Transverse colon (tissue), 4 donors: Measurements from ENCODE around the gene HDAC2. TPM values are rescaled to one million over a fixed set of nuclear protein-coding genes. Genes with fewer than 3 reads are reported as not detected.

Experiments
- DNase-seq: peaks from one replicate; pipeline ENCODE4 v3.0.0-alpha.2; 2019
- H3K27ac ChIP-seq, 4 donors: fragments of 200-600 bp; sonication (generic); 2 replicates each; pipeline ENCODE4 v1.5.1; 2016 to 2018; ENCODE audit warnings: inconsistent platforms in 4 of 4
- H3K27me3 ChIP-seq: fragments of 200-600 bp; sonication (generic); 2 replicates; pipeline ENCODE4 v1.5.1; 2017; ENCODE audit warnings: inconsistent platforms
- H3K36me3 ChIP-seq, 4 donors: fragments of 200-600 bp; sonication (generic); 2 replicates each; pipeline ENCODE4 v1.5.1; 2017 to 2019; ENCODE audit warnings: inconsistent platforms in 4 of 4
- H3K4me1 ChIP-seq, 4 donors: fragments of 200-600 bp; sonication (generic); 2 replicates each; pipeline ENCODE4 v1.5.1; 2017 to 2020; ENCODE audit warnings: inconsistent platforms in 4 of 4
- H3K4me3 ChIP-seq, 4 donors: fragments of 200-600 bp; sonication (generic); 1 replicate in 1 of 4; 2 replicates in 3 of 4; pipeline versions ENCODE4 v1.5.1 to v1.6.1; 2017 to 2019; ENCODE audit warnings: inconsistent platforms in 4 of 4
- H3K9me3 ChIP-seq, 2 donors: fragments of 200-600 bp; sonication (generic); 2 replicates each; pipeline ENCODE4 v1.5.1; 2017 to 2019; ENCODE audit warnings: inconsistent platforms in 2 of 2
- EP300 ChIP-seq: sonication (generic); formaldehyde crosslinking; IDR thresholded peaks from one replicate; pipeline ENCODE4 v1.6.1; 2017; ENCODE audit warnings: antibody characterized with exemption, low read depth
- POLR2A ChIP-seq: fragments of 450-650 bp; IDR thresholded peaks from one replicate; pipeline ENCODE4 v1.6.1; 2016; ENCODE audit warnings: antibody characterized with exemption, mild to moderate bottlenecking, moderate library complexity
- POLR2AphosphoS5 ChIP-seq, 3 donors: sonication (generic); formaldehyde crosslinking; IDR thresholded peaks; one replicate each; pipeline ENCODE4 v1.6.1; 2016; ENCODE audit warnings: antibody characterized with exemption in 3 of 3
- WGBS, 2 donors: methylation state at CpG; one replicate each; pipeline ENCODE4 v1.1.5; 2018; ENCODE audit warnings: low coverage in 1 of 2; 5-methylcytosine and 5-hydroxymethylcytosine counted together
- in situ Hi-C, 4 donors: fragments of 200-750 bp; cut with MboI; loops; one replicate each; pipeline versions ENCODE4 v1.15.0 to v1.15.1; 2017; ENCODE audit warnings: low sequenced_read_pairs in 3 of 4, low pct_ligation_motif_present in 1 of 4, low pct_unique_long_range_greater_than_20kb in 1 of 4
- intact Hi-C: fragments of 100-400 bp; cut with DNase I; formaldehyde crosslinking; loops from one replicate; pipeline ENCODE4 v1.15.1; 2023; ENCODE audit warnings: low total_unique reads
- total RNA-seq, 4 donors: library from RNA; depleted of rRNA; stranded (reverse); fragments of >200 nt; gene quantifications; one replicate each; pipeline ENCODE4 v1.1.0, GENCODE V29; 2016
- TF ChIP-seq, protein P1 (sequence below), 5 experiments: fragments of 200-600 bp in 3 of 5; fragments of 450-650 bp in 2 of 5; sonication (generic) in 3 of 5; IDR thresholded peaks; 1 replicate in 2 of 5; 2 replicates in 3 of 5; pipeline ENCODE4 v1.5.1; 2016 to 2017; ENCODE audit warnings: antibody characterized with exemption in 5 of 5, inconsistent platforms in 3 of 5, mild to moderate bottlenecking in 2 of 5, moderate library complexity in 1 of 5

Gene HDAC2
- total RNA-seq, 4 donors from 2014 or later, result 26.6 to 60.8 (median 38.0) TPM

DNA sequence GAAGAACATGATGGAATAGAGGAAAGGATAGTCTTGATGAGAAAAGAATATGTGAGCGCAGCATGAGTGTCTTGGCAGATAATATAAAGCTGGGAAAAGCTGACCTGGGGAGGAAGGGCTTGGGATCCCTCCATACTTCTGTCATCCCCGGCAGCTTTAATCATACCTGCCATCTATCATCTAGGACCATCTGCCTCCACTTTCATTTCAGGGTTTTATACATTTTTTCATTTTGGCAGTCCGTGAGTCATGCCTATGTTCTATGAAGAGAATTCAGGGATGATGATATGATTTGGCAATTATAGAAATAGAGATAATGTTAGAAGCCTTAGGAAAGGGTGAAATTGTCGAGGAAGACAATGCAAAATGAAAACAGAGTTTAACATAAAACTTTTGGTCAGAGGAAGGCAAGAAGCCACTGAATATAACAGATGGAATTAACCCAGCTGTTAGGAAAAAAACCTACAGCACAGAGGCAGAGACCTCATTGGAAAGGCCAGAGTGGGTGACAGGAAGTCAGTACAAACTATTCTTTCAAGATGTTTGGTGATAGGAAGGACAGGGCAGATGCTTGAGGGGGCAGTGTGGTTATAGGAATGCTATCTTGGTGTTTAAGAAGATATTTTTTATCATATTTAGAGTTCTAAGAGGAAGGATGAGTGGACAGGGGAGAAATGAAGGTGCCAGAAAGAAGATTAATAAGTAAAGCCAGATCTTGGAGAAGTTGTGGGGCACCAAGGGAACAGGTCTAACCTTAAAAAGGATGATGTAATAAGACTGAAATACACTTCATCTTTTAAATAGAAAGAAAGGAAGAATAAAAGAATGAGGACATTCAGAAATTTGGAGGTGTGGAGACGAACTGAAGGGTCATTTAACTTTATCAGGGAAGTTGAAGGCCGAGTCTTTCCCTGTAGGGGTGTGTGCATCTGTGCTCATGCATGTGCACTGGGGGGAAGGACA, 76.0 kb downstream of the HDAC2 start:
- WGBS, 2 donors, result 59 to 69% methylated on average over 6 of the region's 6 CpGs
- DNase-seq, result no peak

DNA sequence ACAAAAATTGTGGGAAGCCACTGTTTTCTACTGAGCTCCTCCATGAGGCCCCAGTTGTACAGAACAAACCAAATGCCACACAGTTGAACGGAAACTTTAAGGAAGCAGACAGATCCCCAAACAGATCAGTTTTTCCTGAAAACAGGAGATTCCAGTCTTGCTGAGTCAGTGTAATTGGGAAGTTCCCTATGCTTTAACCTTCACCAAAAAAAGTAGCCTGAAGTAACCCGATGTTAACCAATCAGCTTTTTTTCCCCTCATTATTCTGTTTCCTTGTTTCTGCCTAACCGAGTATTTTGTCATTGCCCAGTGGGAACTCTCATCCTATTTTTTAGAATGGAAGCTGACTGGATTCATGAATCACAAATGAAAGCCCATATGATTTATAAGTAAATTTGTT, 77.1 kb downstream of the HDAC2 start:
- DNase-seq, result no peak
- Histone ChIP-seq H3K4me3 (no peak overlapping the region), H3K4me1 (no peaks in the 10 kb centered on the region), H3K36me3 (no peaks in the 10 kb centered on the region), H3K27ac (no peak overlapping the region), H3K27me3 (no peaks in the 10 kb centered on the region), H3K9me3 (peaks cover 0 to 6% of the 10 kb centered on the region in 2 donors)
- WGBS, 2 donors, result 78 to 85% methylated on average over 3 of the region's 3 CpGs
- TF ChIP-seq EP300 (no peak), POLR2A (no peak), POLR2AphosphoS5 (IDR thresholded peaks at IDR 0.05) (no peak)
- intact Hi-C loops (no loop called here), in situ Hi-C loops (loop anchor here in 1 of 4 donors (25.0 kb wide), 1 partner anchor 582 kb away; no protein-coding TSS in a partner anchor)

More for the DNA sequence above, 76.0 kb downstream of the HDAC2 start:
- TF ChIP-seq POLR2A, result no peak
- TF ChIP-seq EP300, result no peak
- TF ChIP-seq, protein P1, sequence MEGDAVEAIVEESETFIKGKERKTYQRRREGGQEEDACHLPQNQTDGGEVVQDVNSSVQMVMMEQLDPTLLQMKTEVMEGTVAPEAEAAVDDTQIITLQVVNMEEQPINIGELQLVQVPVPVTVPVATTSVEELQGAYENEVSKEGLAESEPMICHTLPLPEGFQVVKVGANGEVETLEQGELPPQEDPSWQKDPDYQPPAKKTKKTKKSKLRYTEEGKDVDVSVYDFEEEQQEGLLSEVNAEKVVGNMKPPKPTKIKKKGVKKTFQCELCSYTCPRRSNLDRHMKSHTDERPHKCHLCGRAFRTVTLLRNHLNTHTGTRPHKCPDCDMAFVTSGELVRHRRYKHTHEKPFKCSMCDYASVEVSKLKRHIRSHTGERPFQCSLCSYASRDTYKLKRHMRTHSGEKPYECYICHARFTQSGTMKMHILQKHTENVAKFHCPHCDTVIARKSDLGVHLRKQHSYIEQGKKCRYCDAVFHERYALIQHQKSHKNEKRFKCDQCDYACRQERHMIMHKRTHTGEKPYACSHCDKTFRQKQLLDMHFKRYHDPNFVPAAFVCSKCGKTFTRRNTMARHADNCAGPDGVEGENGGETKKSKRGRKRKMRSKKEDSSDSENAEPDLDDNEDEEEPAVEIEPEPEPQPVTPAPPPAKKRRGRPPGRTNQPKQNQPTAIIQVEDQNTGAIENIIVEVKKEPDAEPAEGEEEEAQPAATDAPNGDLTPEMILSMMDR (IDR thresholded peaks at IDR 0.05), result no peak
- TF ChIP-seq POLR2AphosphoS5 (IDR thresholded peaks at IDR 0.05), result no peak
- intact Hi-C loops, result no loop called here
- peaks cover 0 to 6% of the 10 kb centered on the region in 2 donors for H3K9me3 ChIP-seq
- H3K27ac ChIP-seq, result no peak overlapping the region
- H3K27me3 ChIP-seq, result no peaks in the 10 kb centered on the region
- H3K4me1 ChIP-seq, result no peaks in the 10 kb centered on the region
- no peak overlapping the region for H3K4me3 ChIP-seq
- in situ Hi-C loops, result loop anchor here in 1 of 4 donors (25.0 kb wide), 1 partner anchor 583 kb away; no protein-coding TSS in a partner anchor
- no peaks in the 10 kb centered on the region for H3K36me3 ChIP-seq

DNA sequence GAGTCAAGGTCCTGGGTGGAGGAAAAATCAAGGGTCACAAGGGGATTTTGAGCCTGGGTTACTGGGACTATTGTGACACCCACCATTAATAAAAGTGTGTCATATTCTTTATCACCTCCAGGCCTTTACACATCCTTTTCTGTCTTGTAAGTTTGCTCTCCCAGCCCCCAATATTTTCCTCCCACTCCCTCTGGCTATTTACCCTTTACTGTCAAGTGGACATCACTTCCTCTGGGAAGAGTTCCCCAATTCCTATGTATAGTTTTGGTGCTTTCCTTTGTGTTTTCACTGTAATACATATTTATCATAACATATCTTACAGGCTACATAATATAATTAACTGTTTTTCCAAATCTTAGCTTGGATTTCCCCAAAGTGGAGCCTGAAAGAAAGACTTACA, 77.5 kb downstream of the HDAC2 start:
- TF ChIP-seq, protein P1 (IDR thresholded peaks at IDR 0.05), result no peak
- TF ChIP-seq POLR2AphosphoS5 (IDR thresholded peaks at IDR 0.05) (no peak), EP300 (no peak), POLR2A (no peak)
- intact Hi-C loops, result no loop called here
- in situ Hi-C loops, result loop anchor here in 1 of 4 donors (25.0 kb wide), 1 partner anchor 581 kb away; no protein-coding TSS in a partner anchor

DNA sequence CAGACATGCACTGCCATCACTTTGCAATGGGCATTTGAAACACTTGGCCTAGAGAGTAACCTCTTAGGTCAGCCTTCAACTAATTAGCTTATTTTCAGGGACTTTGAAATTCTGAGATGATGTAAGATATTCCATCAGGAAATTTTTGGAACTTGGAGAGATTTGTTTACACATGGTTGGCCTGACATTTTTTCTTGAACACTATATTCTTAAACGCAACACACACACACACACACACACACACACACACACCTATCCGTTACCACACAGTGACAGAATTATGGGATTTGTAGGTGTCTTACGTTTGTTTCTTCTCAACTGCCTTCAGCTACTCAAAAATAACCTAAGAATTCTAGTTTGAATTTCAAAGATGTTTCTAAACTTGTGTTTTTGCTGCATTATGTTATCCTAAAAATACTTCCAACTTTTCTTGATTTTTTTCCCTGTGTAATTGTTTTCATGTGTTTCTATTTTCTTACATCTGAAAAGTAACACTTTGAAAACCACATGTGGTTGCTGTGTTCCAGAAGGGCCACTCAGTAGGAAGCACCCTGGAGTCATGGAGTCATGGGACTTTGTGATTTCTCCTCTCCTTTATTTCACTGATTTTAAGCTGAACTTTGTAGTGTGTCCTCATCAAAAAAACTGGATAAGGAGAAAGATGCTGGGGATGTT, 81.9 kb downstream of the HDAC2 start:
- WGBS, 2 donors, result 89 to 90% methylated on average over 3 of the region's 3 CpGs
- Histone ChIP-seq H3K4me1 (peaks cover 0 to 5% (median 0%) of the 10 kb centered on the region in 4 donors), H3K27ac (no peak overlapping the region), H3K9me3 (peaks cover 0 to 6% of the 10 kb centered on the region in 2 donors), H3K4me3 (no peak overlapping the region), H3K27me3 (no peaks in the 10 kb centered on the region), H3K36me3 (no peaks in the 10 kb centered on the region)
- in situ Hi-C loops, result loop anchor here in 1 of 4 donors (25.0 kb wide), 1 partner anchor 577 kb away; no protein-coding TSS in a partner anchor
- TF ChIP-seq EP300 (no peak), POLR2A (no peak), POLR2AphosphoS5 (IDR thresholded peaks at IDR 0.05) (no peak)
- TF ChIP-seq, protein P1 (IDR thresholded peaks at IDR 0.05), result no peak
- intact Hi-C loops, result no loop called here
- DNase-seq, result no peak

More for the DNA sequence above, 77.5 kb downstream of the HDAC2 start:
- no peak overlapping the region for H3K27ac ChIP-seq
- no peaks in the 10 kb centered on the region for H3K4me1 ChIP-seq
- no peak for DNase-seq
- H3K36me3 ChIP-seq, result no peaks in the 10 kb centered on the region
- no peaks in the 10 kb centered on the region for H3K27me3 ChIP-seq
- H3K4me3 ChIP-seq, result no peak overlapping the region
- H3K9me3 ChIP-seq, result peaks cover 0 to 6% of the 10 kb centered on the region in 2 donors
